Germinal center (tissue), 1 donor: ENCODE measurements around the gene CHST11.
A peak's percentile ranks its signal among the peaks of the same experiment; 100 is the strongest.

Experiments
- DNase-seq: peaks from one replicate; pipeline ENCODE4 v3.0.0; 2012; ENCODE audit warnings: mixed read lengths, low spot score

CHST11 gene

GRCh38 chr12:104460041-104460719, 3.4 kb downstream of the CHST11 start:
- DNase-seq, result no peak

GRCh38 chr12:104460973-104461698, 4.4 kb downstream of the CHST11 start:
- DNase-seq, result no peak

- DNase-seq, result no peak
Observed at GRCh38 chr12:104462325-104462724, 5.6 kb downstream of the CHST11 start.

GRCh38 chr12:104462931-104463339, 6.2 kb downstream of the CHST11 start:
- peak; percentile 43 for DNase-seq

GRCh38 chr12:104463368-104463767, 6.6 kb downstream of the CHST11 start:
- no peak for DNase-seq

- DNase-seq, result no peak
Observed at GRCh38 chr12:104464899-104465298, 8.2 kb downstream of the CHST11 start.

GRCh38 chr12:104466709-104467345, 10.1 kb downstream of the CHST11 start:
- DNase-seq, result no peak

- no peak for DNase-seq
Observed at GRCh38 chr12:104467346-104467837, 10.6 kb downstream of the CHST11 start.

GRCh38 chr12:104468371-104468770, 11.6 kb downstream of the CHST11 start:
- no peak for DNase-seq

GRCh38 chr12:104469066-104469465, 12.3 kb downstream of the CHST11 start:
- DNase-seq, result no peak

- DNase-seq, result no peak
Observed at GRCh38 chr12:104469523-104469922, 12.8 kb downstream of the CHST11 start.

GRCh38 chr12:104470521-104470920, 13.8 kb downstream of the CHST11 start:
- DNase-seq, result no peak

- no peak for DNase-seq
Observed at GRCh38 chr12:104471336-104471735, 14.6 kb downstream of the CHST11 start.

GRCh38 chr12:104472748-104473147, 16.0 kb downstream of the CHST11 start:
- DNase-seq, result no peak

- peak; percentile 65 for DNase-seq
Observed at GRCh38 chr12:104473374-104473983, 16.7 kb downstream of the CHST11 start.

- DNase-seq, result no peak
Observed at GRCh38 chr12:104475271-104475670, 18.5 kb downstream of the CHST11 start.

- DNase-seq, result no peak
Observed at GRCh38 chr12:104477510-104478390, 21.0 kb downstream of the CHST11 start.

- peak; percentile 63 for DNase-seq
Observed at GRCh38 chr12:104478396-104479122, 21.8 kb downstream of the CHST11 start.

GRCh38 chr12:104479123-104479662, 22.4 kb downstream of the CHST11 start:
- DNase-seq, result no peak

GRCh38 chr12:104480012-104480411, 23.3 kb downstream of the CHST11 start:
- no peak for DNase-seq
